Testis (tissue), 3 donors: Measurements from ENCODE around the gene CDK18. TPM values are rescaled to one million over a fixed set of nuclear protein-coding genes. Genes with fewer than 3 reads are reported as not detected.

Source experiments
- DNase-seq: peaks from one replicate; pipeline ENCODE4 v3.0.0-alpha.2; 2019
- H3K27ac ChIP-seq, 2 donors: fragments of 200-600 bp; sonication (generic); one replicate each; pipeline ENCODE4 v1.5.1; 2019
- H3K27me3 ChIP-seq: fragments of 200-600 bp; sonication (generic); one replicate; pipeline ENCODE4 v1.5.1; 2019
- H3K36me3 ChIP-seq: fragments of 200-600 bp; sonication (generic); one replicate; pipeline ENCODE4 v1.5.1; 2017; ENCODE audit warnings: low read depth; ENCODE audit errors: missing control alignments
- H3K4me1 ChIP-seq: fragments of 200-600 bp; sonication (generic); one replicate; pipeline ENCODE4 v1.5.1; 2019
- H3K4me3 ChIP-seq, 2 donors: fragments of 200-600 bp; sonication (generic); one replicate each; pipeline ENCODE4 v1.5.1; 2017 to 2019
- H3K9me3 ChIP-seq: fragments of 200-600 bp; sonication (generic); one replicate; pipeline ENCODE4 v1.5.1; 2017
- CTCF ChIP-seq, 3 experiments: fragments of 450-650 bp in 2 of 3; fragments of 200-600 bp in 1 of 3; sonication (generic) in 1 of 3; IDR thresholded peaks; one replicate each; pipeline ENCODE4 v1.5.1; 2016 to 2019; ENCODE audit warnings: antibody characterized with exemption in 3 of 3, mild to moderate bottlenecking in 2 of 3, moderate library complexity in 1 of 3
- POLR2A ChIP-seq: fragments of 450-650 bp; IDR thresholded peaks from one replicate; pipeline ENCODE4 v1.6.1; 2017; ENCODE audit warnings: antibody characterized with exemption, mild to moderate bottlenecking, moderate library complexity
- WGBS, 2 donors: methylation state at CpG; one replicate each; pipeline ENCODE4 v1.1.5; 2018; 5-methylcytosine and 5-hydroxymethylcytosine counted together
- intact Hi-C: fragments of 100-400 bp; cut with DNase I; formaldehyde crosslinking; loops from one replicate; pipeline ENCODE4 v1.15.1; 2023; ENCODE audit warnings: low total_unique reads
- polyA plus RNA-seq: library from polyadenylated mRNA; stranded (reverse); fragments of 350-450 nt; fragmentation: Illumina TruSeq; extraction: RNeasy Lipid Tissue Mini Kit (QIAGEN cat#74804); gene quantifications from one replicate; pipeline ENCODE4 v1.2.3, GENCODE V29; 2014; ENCODE audit warnings: low read depth, low replicate concordance; ENCODE audit not compliant: insufficient read depth
- total RNA-seq, 2 donors: library from RNA; depleted of rRNA; stranded (reverse); fragments of >200 nt; gene quantifications; one replicate each; pipeline ENCODE4 v1.2.3, GENCODE V29; 2016

The CDK18 gene
- total and polyA plus RNA-seq, 3 donors from 2014 or later, result 6.5 to 9.2 (median 8.5) TPM

GRCh38 chr1:205495237-205495823 is 9.1 kb upstream of the CDK18 start:
- intact Hi-C loops, result no loop called here
- Histone ChIP-seq H3K27ac (no peak overlapping the region), H3K4me3 (no peak overlapping the region), H3K9me3 (no peaks in the 10 kb centered on the region), H3K36me3 (no peaks in the 10 kb centered on the region), H3K4me1 (peaks cover 9% of the 10 kb centered on the region), H3K27me3 (no peaks in the 10 kb centered on the region)
- no peak for TF ChIP-seq POLR2A
- TF ChIP-seq CTCF (IDR thresholded peaks at IDR 0.05), result no peak
- WGBS, 2 donors, result 64 to 70% methylated on average over 9 of the region's 9 CpGs
- no peak for DNase-seq

- no peaks in the 10 kb centered on the region for H3K36me3 ChIP-seq
- DNase-seq, result no peak
- no peak overlapping the region for H3K4me3 ChIP-seq
- H3K9me3 ChIP-seq, result no peaks in the 10 kb centered on the region
- peaks cover 18% of the 10 kb centered on the region for H3K4me1 ChIP-seq
- no peak for TF ChIP-seq POLR2A
- TF ChIP-seq CTCF (IDR thresholded peaks at IDR 0.05), result no peak
- no peak overlapping the region for H3K27ac ChIP-seq
- no peaks in the 10 kb centered on the region for H3K27me3 ChIP-seq
- intact Hi-C loops, result no loop called here
- 95 to 100% methylated on average over 1 of the region's 1 CpG for WGBS, 2 donors
Measured at GRCh38 chr1:205496661-205497060, 7.8 kb upstream of the CDK18 start.

- Histone ChIP-seq H3K4me3 (no peak overlapping the region), H3K27ac (no peak overlapping the region), H3K4me1 (peaks cover 16% of the 10 kb centered on the region), H3K27me3 (no peaks in the 10 kb centered on the region), H3K36me3 (no peaks in the 10 kb centered on the region), H3K9me3 (no peaks in the 10 kb centered on the region)
- no peak for DNase-seq
- WGBS, 2 donors, result 54 to 72% methylated on average over 7 of the region's 7 CpGs
- TF ChIP-seq CTCF (IDR thresholded peaks at IDR 0.05), result no peak
- TF ChIP-seq POLR2A, result no peak
- intact Hi-C loops, result no loop called here
Measured at GRCh38 chr1:205497351-205497750, 7.1 kb upstream of the CDK18 start.

GRCh38 chr1:205499789-205500188 is 4.7 kb upstream of the CDK18 start:
- Histone ChIP-seq H3K4me3 (no peak overlapping the region), H3K4me1 (peaks cover 12% of the 10 kb centered on the region), H3K27me3 (no peaks in the 10 kb centered on the region), H3K36me3 (no peaks in the 10 kb centered on the region), H3K9me3 (no peaks in the 10 kb centered on the region), H3K27ac (no peak overlapping the region)
- DNase-seq, result no peak
- intact Hi-C loops, result no loop called here
- 79 to 85% methylated on average over 3 of the region's 3 CpGs for WGBS, 2 donors
- no peak for TF ChIP-seq POLR2A
- TF ChIP-seq CTCF (IDR thresholded peaks at IDR 0.05), result no peak
